Fibroblast of peridontal ligament (primary cell): ENCODE measurements around the gene SEC22C.
"Not testable (repeated sequence)": the region's sequence is repeated elsewhere in the genome, so short reads cannot be mapped to it uniquely, and the experiment has no call there.

ENCODE experiments used
- DNase-seq: peaks from one replicate; pipeline ENCODE4 v3.0.0-alpha.2; 2010; ENCODE audit errors: extremely low read depth

Gene SEC22C

DNA sequence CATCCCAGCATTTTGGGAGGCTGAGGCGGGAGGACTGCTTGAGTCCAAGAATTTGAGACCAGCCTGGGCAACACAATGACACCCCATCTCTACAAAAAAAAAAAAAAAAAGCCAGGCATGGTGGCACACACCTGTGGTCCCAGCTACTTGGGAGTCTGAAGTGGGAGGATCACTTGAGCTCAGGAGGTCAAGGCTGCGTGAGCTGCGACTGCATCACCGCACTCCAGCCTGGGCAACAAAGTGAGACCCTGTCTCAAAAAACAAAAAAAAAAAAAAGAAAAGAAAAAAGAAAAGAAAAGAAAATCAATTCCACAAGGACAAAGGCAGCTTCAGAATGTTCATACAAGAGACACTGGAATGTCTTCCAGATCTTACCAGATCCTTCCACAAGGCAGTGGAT, 2.4 kb downstream of the SEC22C start:
- not testable (repeated sequence) for DNase-seq

DNA sequence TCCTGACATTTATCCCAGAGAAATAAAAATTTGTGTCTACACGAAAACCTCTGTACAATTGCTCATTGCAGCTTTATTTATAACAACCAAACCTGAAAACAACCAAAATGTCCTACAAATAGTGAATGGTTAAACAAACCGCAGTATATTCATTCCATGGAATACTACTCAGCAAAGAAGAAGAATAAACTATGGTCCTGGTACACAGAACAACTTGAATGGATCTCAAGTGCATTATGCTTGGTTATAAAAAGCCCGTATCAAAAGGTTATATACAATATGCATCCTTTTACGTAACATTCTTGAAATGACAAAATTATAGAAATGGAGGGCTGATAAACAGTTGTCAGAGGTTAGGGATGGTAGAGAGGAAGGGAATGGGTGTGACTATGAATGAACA, 3.7 kb downstream of the SEC22C start:
- no peak for DNase-seq

DNA sequence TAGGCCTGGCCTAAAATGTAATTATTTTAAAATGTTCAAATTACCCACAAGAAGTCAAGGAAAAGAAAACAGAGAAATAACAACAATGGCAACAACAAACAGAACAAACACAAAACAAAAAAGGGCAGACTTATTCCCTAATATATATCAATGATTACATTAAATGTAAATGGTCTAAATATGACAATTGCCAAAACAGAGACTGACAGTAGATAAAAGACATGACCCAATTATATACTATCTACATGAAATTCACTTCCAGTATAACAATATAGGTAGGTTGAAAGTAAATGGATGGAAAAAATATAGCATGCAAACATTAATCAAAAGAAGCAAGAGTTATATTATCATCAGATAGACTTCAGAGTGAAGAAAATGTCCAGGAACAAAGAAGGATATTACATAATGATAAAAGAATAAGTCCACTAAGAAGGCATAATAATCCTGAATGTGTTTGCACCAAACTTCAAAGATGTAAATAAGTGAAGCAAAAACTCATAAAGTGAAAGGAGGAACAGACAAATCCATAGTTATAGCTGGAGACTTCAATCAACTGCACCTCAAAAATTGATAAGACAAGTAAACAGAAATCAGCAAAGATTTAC, 6.5 kb downstream of the SEC22C start:
- DNase-seq = no peak

DNA sequence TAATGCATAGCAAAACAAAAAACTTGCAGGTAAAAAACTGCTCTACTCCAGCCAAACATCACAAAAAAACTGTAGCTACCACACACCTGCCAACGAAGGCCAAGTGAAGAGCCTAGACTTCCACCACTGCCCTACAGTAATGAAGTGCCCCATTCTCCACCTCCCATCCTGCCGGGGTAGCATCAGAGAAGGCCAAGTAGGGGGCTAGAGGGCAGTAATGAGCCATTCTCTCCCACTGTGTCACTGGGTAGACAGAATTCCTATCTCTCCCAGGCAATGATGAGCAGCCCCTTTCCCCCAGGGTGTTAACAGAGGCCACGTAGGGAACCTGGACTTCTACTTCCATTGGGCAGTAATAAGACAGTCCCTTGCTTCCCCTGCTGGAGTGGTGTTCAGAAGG, 9.5 kb downstream of the SEC22C start:
- DNase-seq = peak; percentile 22

DNA sequence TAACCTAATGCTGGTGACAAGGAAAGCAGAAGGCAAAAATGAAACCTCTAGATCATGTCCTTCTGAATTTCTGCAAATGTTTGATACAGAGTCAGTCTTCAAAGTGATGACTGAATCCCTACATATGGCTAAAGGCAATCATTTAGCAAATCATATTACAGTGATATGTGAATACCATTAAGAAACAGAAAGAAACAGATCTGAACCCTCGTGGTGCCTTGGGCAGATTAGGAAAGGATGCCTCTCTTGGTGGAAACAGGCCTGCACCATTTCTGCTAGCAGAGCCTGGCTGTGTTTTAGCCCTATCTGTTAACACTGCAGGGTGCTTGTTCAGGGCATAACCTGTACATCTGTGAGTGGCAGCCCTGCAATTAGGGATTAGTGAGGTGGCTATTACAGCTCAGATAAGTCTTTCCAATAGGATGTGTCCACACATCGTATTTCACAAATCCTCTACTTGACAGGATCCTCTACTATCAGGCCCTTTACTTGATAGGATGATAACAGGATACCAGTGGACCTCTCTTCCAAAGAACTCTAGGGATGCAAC, 12.1 kb downstream of the SEC22C start:
- DNase-seq = no peak

DNA sequence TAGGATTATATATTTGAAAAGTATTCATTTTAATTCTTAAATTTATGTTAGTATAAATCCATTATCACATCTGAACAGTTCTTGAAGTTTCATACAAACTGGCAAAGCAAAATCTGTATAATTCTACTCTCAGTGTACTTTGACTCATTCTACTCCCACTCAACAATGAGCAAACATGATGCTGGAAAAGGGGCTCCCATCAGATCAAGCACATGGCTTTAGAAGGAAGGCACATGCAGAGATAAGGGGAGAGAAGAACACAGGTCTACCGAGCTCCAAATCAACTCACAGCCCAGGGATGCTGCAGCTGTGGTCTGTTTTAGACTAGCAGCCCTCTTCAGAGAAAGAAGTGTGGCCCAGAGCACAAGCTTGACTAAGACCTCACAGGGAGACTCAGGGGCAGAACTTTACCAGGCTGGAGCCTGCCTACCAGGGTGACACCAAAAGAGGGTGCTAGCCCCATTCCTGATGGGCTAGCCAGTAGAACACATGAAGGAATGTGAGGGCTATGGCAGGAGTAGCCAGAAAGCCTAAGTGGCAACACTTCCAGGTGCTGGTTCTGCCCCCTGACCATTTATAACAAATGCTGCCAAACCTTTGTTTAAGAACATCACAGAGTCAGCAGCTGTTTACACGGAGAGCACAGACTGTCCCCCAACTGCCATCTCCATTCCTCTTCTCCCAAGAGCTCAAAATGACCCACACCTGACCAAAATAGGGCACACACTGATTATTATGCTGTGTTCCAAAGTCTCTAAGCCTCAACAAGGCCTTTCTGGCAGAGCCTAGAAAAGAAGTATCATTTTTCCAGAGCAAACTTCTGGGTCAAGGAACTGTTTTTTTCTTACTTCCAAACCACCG, 19.5 kb downstream of the SEC22C start:
- no peak for DNase-seq

DNA sequence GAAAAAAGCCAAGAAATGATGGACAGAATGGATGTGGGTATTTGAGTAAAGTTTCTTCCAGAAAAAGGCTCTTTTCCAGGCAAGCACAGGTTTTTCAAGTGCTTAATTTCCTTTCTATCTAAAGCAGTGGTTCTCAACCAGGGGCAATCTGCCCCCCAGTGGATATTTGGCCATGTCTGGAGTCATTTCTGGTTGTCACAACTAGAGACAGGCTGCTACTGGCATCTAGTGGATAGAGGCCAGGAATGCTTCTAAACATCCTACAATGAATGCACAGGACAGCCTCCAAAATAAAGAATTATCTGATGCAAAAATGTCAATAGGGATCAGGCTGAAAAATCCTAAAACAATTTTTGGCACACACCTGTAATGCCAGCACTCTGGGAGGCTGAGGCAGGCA, 23.9 kb downstream of the SEC22C start:
- no peak for DNase-seq

DNA sequence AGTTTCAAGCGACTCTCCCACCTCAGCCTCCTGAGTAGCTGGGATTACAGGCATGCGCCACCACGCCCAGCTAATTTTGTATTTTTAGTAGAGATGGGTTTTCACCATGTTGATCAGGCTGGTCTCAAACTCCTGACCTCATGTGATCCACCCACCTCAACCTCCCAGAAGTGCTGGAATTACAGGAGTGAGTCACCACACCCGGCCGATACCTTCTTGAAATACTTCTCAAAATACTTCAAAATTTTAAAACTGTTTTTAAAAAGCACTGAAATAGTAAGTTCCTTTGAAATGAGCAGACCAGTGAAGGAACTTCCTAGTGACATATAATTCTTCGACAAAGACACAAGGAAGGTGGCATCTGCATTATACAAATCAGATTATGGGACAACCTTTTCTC, 24.9 kb downstream of the SEC22C start:
- DNase-seq = not testable (repeated sequence)

DNA sequence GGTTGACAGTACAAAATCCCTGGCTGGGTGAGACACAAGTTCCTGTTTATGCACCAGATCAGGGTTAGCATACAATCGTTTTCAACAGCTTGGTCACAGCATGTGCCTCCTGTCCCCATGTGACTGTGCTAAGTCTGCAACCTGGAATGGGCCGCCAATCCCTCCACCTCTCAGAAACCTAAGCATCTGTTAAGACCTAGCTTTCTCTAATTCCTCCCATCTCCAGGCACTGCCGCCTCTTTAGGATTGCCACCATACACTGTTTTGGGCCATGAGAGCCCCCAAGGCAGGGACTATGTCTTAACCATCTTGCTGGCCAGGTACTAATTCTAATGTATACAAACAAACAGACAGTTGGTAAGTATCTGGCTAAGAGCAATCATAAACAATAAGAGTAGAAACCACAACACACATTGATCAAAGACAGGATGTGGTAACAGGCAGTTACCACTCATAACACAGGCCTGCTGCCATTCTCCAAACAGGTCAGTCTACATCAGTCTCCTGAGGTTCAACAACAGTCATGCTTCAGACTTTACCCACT, 25.6 kb downstream of the SEC22C start:
- no peak for DNase-seq

DNA sequence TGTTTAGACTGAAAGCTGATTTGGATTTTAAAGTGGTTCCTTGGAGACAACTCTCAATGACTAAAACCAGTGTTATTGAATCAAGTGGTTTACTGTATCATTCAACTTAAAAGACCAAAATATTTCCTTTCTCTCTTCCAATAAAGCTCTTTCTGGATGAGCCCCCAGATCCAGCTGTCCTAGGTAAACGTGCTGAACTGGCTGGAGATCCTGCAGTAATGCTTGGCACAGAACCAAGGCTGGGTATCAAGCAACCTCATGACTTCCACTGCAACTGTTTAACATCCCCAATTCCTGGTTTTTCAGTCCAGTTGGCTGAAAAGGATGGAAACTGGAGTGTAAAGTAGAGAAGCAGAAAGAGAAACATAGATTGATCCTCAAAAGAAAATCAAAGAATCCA, 28.9 kb downstream of the SEC22C start:
- DNase-seq = no peak

DNA sequence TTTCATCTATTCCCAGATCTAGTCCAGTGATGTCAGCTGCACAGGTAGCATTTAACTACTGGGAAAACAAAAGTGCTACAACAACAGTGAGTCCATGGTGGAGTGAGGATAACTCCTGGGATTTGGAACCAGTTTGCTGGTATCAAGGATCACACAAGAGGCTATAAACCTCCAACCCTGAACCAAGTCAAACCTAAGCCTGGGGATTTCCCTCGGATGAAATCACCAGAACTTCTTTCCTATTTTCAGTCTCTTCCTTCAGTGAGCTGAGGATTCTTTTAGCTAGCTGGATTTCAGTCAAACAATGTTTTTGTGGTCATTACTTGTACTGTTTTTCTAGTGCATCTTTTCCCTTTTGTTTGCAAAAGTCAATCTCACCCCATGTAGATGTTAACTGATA, 31.5 kb downstream of the SEC22C start:
- no peak for DNase-seq

DNA sequence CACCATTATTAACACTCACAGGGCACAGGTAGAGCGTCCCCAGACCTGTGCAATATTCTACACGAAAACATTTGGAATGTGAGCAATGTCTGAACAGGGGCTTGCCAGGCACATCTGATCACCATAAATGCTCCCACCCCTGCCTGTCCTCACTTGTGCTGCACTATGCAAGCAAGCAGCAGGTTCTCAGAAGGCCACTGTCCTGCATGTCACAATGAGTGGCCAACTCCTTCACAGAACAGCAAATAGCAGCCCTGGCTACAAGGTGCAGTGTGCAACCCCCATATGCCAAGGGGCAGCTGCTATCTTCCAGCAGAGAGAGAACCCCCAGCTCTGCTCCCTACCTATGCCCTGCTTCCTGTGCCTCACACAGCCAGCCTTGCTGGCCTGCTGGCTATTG, 32.6 kb downstream of the SEC22C start:
- DNase-seq = no peak

DNA sequence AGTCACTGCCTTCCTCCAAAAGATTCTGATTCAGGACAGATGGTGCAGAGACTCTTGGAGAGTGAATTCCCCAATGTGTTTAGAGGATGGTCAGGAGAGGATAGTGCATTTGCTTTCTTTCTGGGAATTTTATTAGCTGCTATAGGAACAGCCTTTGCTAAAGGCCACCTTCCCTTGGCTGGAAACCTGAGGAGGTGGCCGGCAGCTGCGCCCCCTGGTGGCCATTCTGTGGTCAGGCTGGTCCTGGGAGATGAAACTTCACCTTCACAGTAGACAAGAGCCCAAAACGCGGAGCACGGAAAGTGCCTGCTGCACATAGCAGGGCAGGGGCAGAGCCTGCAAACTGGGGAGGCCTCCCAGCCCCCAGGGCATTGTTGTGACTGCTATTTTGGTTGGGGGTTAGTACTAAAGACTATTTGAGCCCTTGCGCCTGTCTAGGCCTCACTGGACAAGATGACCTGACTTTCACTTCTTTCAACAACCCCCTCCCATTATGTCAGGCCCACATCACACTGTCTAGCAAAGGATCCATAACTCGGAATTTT, 34.3 kb downstream of the SEC22C start:
- DNase-seq = peak; percentile 51

DNA sequence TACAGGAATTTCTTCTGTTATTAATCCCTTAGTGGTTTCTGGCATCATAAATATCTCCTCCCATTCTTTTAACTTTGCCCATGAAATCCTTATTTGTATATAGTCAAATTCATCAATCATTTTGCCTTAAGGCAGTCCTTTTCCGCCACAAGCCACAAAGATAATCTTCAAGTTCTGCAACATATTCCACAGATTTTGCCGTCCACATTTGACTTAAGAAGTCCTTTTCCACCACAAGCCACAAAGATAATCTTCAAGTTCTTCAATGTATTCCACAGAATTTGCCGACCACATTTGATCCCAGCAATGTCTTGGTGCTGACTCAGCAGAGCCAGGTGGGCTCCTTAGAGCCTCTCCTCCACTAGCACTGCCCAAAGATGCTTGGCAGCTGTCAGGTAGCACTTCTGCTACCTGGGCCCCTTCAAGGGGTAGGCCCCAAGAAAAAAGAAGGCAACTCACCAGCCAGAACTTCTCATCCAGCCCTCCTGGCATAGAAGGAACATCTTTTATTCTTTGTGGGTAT, 35.0 kb downstream of the SEC22C start:
- no peak for DNase-seq

DNA sequence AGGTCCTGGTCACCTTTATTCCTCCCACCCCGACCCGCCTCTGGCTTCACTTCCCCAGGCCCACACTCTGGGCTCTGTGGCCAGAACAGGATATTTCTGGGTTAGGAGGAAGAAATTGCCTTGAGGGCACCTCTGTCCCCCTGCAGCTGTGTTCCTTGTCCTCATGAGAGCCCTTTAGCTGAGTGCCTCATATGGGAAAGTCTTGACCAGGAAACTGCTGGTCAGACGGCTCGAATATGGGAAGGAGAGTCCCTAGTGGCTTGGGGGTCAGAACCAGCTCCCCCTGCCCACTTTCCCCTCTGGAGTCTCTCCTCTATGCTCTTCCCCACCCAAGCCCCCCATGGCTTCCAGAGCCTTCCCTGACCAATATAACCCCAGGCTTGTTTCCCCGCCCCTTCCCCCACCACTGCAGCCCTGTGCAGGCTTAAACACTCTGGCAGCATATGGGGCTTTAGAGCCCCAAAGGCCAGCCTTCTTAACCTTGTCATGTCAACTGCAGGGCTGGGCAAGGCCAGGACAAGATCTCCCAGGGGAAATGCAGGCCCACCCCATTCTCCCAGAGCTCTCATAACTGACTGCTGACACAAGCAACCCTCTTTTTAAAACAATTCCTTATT, 36.4 kb downstream of the SEC22C start:
- no peak for DNase-seq

DNA sequence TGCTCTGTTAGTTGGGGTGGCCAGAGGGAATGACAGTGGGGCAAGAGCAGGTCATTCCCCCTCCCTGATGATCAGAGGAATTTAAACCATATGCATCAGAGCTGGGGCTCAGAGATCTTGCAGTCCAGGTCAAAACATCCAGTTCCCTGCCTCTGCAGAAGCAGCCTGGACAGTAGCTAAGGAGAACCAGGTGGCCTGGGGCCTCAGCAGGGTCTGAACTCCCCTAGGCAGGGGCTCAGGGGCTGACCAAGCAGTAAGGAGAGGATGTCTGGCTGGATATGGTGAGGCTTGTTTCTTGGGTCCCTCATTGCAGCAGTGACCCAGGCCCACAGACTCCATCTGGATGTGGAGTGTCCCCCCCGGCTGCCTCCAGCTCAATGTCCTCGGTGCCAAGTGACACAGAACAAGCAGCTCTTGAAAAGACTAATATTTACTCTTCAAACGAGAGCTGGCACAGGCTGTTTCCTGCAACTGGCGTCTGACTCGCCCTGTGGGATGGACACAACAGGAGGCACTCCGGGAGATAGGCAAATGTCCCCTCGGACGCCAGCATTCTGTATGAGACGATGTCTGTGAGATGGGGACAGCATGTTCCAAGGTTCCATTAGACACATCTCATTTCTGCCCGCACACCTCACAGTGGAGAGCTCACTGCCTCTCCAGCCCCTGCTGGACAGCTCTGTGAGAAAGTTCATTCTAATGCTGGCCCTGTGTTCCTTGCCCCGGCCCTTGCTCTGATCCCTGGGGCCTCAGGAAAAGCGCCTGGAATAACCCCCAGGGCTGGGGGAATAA, 37.1 kb downstream of the SEC22C start:
- no peak for DNase-seq

DNA sequence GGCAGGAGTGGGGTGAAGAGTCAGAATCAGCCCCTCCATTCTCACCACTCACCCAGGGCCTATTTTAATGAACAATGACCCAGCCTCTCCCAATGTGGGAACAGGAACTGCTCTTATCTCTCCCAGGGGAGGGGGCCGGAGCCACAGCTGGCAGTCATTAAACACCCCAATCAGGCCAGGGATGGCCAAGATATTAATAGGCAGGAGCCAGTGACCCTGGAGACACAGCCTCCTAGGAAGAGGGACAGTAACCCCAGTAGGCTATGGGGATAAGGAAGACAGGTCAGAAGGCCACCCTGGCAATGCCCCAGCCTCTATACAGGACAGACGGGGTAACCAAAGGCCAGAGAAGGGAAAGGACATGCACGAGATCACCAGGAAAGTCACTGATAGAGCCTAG, 40.7 kb downstream of the SEC22C start:
- no peak for DNase-seq

DNA sequence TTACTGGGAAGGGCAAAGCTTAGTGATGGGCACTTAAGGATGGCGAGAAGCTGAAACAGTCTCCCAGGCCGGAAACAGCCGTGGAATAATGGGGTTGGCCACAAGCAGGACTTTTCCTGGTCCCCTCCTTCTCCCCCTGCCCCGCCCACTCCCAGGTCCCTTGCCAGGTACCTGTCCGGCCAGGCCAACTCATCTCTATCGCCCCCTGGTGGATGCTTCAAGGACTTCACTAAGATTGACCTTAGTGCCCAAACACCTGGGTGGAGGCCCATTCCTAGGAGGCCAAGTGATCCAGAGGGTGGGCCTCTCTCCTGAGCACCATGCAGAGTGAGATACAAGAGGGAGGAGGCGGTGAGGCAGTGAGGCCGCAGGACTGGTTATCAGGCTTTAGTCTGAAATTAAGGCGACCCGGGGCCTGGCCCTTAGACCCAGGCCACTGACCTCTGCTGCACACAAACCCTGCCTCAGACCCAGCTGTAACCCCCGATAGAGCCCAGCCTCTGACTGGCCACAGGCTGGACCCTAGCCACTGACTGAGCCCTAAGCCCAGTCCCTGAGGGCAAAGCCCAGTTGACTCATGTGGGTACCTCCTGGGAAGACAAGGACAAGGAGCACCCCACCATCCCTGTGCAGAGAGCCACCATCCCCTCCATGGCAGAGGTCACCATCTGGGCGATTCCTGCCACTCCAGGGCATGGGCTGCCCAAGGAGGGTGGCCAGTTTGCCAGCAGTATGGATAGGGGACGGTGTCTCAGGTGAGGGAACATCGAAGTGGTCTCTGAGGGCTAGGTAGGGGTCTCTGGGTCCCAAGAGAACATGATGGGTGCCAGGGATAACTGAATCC, 41.7 kb downstream of the SEC22C start:
- no peak for DNase-seq

DNA sequence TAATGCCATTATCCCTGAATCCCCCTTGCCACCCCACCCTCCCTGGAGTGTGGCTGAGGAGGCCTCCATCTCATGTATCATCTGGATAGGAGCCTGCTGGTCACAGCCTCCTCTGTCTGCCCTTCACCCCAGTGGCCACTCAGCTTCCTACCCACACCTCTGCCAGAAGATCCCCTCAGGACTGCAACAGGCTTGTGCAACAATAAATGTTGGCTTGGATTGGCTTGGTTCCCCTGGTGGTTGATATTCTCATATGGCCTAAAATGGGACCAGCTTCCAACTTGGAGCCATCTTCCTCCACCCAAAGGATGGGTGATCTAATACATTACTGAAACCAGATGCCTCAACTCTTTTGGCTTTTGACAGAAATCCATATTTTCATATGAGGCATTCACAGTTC, 44.4 kb downstream of the SEC22C start:
- DNase-seq = peak; percentile 30
